Measurements from ENCODE around the gene GPR162. TPM values are rescaled to one million over a fixed set of nuclear protein-coding genes. Genes with fewer than 3 reads are reported as not detected.
A peak's percentile ranks its signal among the peaks of the same experiment; 100 is the strongest.

GPR162 gene
- total and polyA plus RNA-seq, 7 donors = 0.50 to 2.8 (median 1.0) TPM

- 93 to 96% (median 95%) methylated on average over 4 of the region's 4 CpGs for WGBS, 3 donors
- DNase-seq (no peak), ATAC-seq (no peak)
- Histone ChIP-seq H3K4me1 (no peaks in the 10 kb centered on the region), H3K36me3 (ENCODE audit: insufficient read depth in 1 of 2, low read depth in 1 of 2) (peaks cover 0 to 2% of the 10 kb centered on the region in 2 donors), H3K9me3 (no peaks in the 10 kb centered on the region), H3K27me3 (ENCODE audit: insufficient read depth in 3 of 3, low read length in 2 of 3) (peaks cover 0 to 19% (median 6%) of the 10 kb centered on the region in 3 donors), H3K4me3 (no peak overlapping the region), H3K27ac (no peak overlapping the region)
- intact Hi-C loops (cut with DNase I) = no loop called here
- no peak for TF ChIP-seq CTCF (IDR thresholded peaks at IDR 0.05)
Measured at GRCh38 chr12:6832125-6832524, 10.5 kb downstream of the GPR162 start.

GRCh38 chr12:6833189-6833890 lies 11.7 kb downstream of the GPR162 start:
- H3K4me1 ChIP-seq = no peaks in the 10 kb centered on the region
- intact Hi-C loops (cut with DNase I) = no loop called here
- peaks cover 0 to 2% of the 10 kb centered on the region in 2 donors for H3K36me3 ChIP-seq (ENCODE audit: insufficient read depth in 1 of 2, low read depth in 1 of 2)
- H3K9me3 ChIP-seq = no peaks in the 10 kb centered on the region
- WGBS, 3 donors = 68 to 78% (median 68%) methylated on average over 6 of the region's 6 CpGs
- peak in 1 of 2 donors; percentile 13 for DNase-seq
- peaks cover 0 to 14% (median 6%) of the 10 kb centered on the region in 3 donors for H3K27me3 ChIP-seq (ENCODE audit: insufficient read depth in 3 of 3, low read length in 2 of 3)
- H3K4me3 ChIP-seq = no peak overlapping the region
- peak in 2 of 4 donors; percentile 25 to 46 for ATAC-seq
- TF ChIP-seq CTCF (IDR thresholded peaks at IDR 0.05) = no peak
- no peak overlapping the region for H3K27ac ChIP-seq

GRCh38 chr12:6834254-6834653 lies 12.6 kb downstream of the GPR162 start:
- no peak for TF ChIP-seq CTCF (IDR thresholded peaks at IDR 0.05)
- Histone ChIP-seq H3K4me3 (no peak overlapping the region), H3K36me3 (ENCODE audit: insufficient read depth in 1 of 2, low read depth in 1 of 2) (peaks cover 0 to 2% of the 10 kb centered on the region in 2 donors), H3K9me3 (no peaks in the 10 kb centered on the region), H3K27me3 (ENCODE audit: insufficient read depth in 3 of 3, low read length in 2 of 3) (peaks cover 0 to 5% (median under 1%) of the 10 kb centered on the region in 3 donors), H3K27ac (no peak overlapping the region), H3K4me1 (no peaks in the 10 kb centered on the region)
- DNase-seq (no peak), ATAC-seq (no peak)
- intact Hi-C loops (cut with DNase I) = no loop called here
- 77 to 84% (median 81%) methylated on average over 1 of the region's 1 CpG for WGBS, 3 donors

- 84 to 90% (median 88%) methylated on average over 5 of the region's 5 CpGs for WGBS, 3 donors
- Histone ChIP-seq H3K9me3 (no peaks in the 10 kb centered on the region), H3K27me3 (ENCODE audit: insufficient read depth in 3 of 3, low read length in 2 of 3) (no peaks in the 10 kb centered on the region), H3K4me3 (no peak overlapping the region), H3K27ac (no peak overlapping the region), H3K4me1 (no peaks in the 10 kb centered on the region), H3K36me3 (ENCODE audit: insufficient read depth in 1 of 2, low read depth in 1 of 2) (peaks cover 0 to 2% of the 10 kb centered on the region in 2 donors)
- ATAC-seq (no peak), DNase-seq (no peak)
- intact Hi-C loops (cut with DNase I) = no loop called here
- TF ChIP-seq CTCF (IDR thresholded peaks at IDR 0.05) = no peak
Measured at GRCh38 chr12:6834873-6835272, 13.3 kb downstream of the GPR162 start.

GRCh38 chr12:6836851-6837250 lies 15.2 kb downstream of the GPR162 start:
- H3K27me3 ChIP-seq (ENCODE audit: insufficient read depth in 3 of 3, low read length in 2 of 3) = no peaks in the 10 kb centered on the region
- no peak for TF ChIP-seq CTCF (IDR thresholded peaks at IDR 0.05)
- no peaks in the 10 kb centered on the region for H3K9me3 ChIP-seq
- peak in 1 of 2 donors; percentile 36 for DNase-seq
- peaks cover 0 to 2% of the 10 kb centered on the region in 2 donors for H3K36me3 ChIP-seq (ENCODE audit: insufficient read depth in 1 of 2, low read depth in 1 of 2)
- H3K4me3 ChIP-seq = no peak overlapping the region
- H3K27ac ChIP-seq = no peak overlapping the region
- WGBS, 3 donors = 90 to 98% (median 95%) methylated on average over 16 of the region's 16 CpGs
- H3K4me1 ChIP-seq = no peaks in the 10 kb centered on the region
- no peak for ATAC-seq
- intact Hi-C loops (cut with DNase I) = no loop called here

Data from psoas muscle (tissue), 8 donors.